ENCODE measurements around the gene PPM1F. TPM values are rescaled to one million over a fixed set of nuclear protein-coding genes. Genes with fewer than 3 reads are reported as not detected.

PPM1F gene
- total RNA-seq, 4 donors from 2014 or later = 13.8 to 28.9 (median 21.0) TPM

GRCh38 chr22:21995660-21996059 lies 43.0 kb upstream of the PPM1F start:
- no peak for TF ChIP-seq CTCF (IDR thresholded peaks at IDR 0.05)
- no peak for TF ChIP-seq POLR2A (IDR thresholded peaks at IDR 0.05)
- no peak overlapping the region for H3K27ac ChIP-seq
- no peaks in the 10 kb centered on the region for H3K36me3 ChIP-seq
- H3K9me3 ChIP-seq = no peaks in the 10 kb centered on the region
- H3K4me3 ChIP-seq = no peak overlapping the region
- H3K27me3 ChIP-seq = no peaks in the 10 kb centered on the region
- no peaks in the 10 kb centered on the region for H3K4me1 ChIP-seq
- DNase-seq = no peak

- Histone ChIP-seq H3K9me3 (no peaks in the 10 kb centered on the region), H3K27me3 (no peaks in the 10 kb centered on the region), H3K4me3 (no peak overlapping the region), H3K4me1 (no peaks in the 10 kb centered on the region), H3K36me3 (no peaks in the 10 kb centered on the region), H3K27ac (no peak overlapping the region)
- DNase-seq = no peak
- TF ChIP-seq CTCF (IDR thresholded peaks at IDR 0.05) (no peak), POLR2A (IDR thresholded peaks at IDR 0.05) (no peak)
Observed at GRCh38 chr22:21994881-21995444, 42.3 kb upstream of the PPM1F start.

GRCh38 chr22:21992593-21993237 lies 40.1 kb upstream of the PPM1F start:
- DNase-seq = no peak
- TF ChIP-seq CTCF (IDR thresholded peaks at IDR 0.05) (no peak), POLR2A (IDR thresholded peaks at IDR 0.05) (no peak)

DNA sequence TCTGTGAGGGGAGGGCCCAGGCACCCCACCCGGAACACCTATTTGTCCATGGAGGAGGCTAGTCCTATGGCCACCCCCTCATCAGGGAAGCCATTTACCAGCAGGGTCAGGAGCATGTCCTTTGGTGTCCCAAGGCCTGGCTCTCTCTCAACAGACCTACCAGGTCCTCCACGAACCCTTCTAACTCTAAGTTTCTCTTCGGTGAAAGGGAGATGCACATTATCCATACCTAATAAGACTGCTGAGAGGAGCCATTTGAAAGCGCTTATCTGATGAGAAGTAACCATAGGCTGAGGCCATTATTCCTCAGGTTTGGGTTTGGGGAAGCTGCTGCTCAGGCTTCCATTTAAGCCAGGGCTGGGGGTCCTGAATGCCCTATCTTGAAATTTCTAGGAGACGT lies 39.1 kb upstream of the PPM1F start:
- no peaks in the 10 kb centered on the region for H3K27me3 ChIP-seq
- no peaks in the 10 kb centered on the region for H3K9me3 ChIP-seq
- no peak overlapping the region for H3K4me3 ChIP-seq
- no peaks in the 10 kb centered on the region for H3K4me1 ChIP-seq
- H3K36me3 ChIP-seq = no peaks in the 10 kb centered on the region
- no peak overlapping the region for H3K27ac ChIP-seq
- TF ChIP-seq POLR2A (IDR thresholded peaks at IDR 0.05) (no peak), CTCF (IDR thresholded peaks at IDR 0.05) (no peak)
- no peak for DNase-seq

More at GRCh38 chr22:21992593-21993237, 40.1 kb upstream of the PPM1F start:
- no peaks in the 10 kb centered on the region for H3K27me3 ChIP-seq
- H3K9me3 ChIP-seq = no peaks in the 10 kb centered on the region
- no peaks in the 10 kb centered on the region for H3K36me3 ChIP-seq
- H3K27ac ChIP-seq = no peak overlapping the region
- no peaks in the 10 kb centered on the region for H3K4me1 ChIP-seq
- H3K4me3 ChIP-seq = no peak overlapping the region

GRCh38 chr22:21991304-21991596 lies 38.6 kb upstream of the PPM1F start:
- DNase-seq = no peak
- Histone ChIP-seq H3K27ac (no peak overlapping the region), H3K36me3 (no peaks in the 10 kb centered on the region), H3K4me3 (no peak overlapping the region), H3K9me3 (no peaks in the 10 kb centered on the region), H3K27me3 (no peaks in the 10 kb centered on the region), H3K4me1 (no peaks in the 10 kb centered on the region)
- TF ChIP-seq POLR2A (IDR thresholded peaks at IDR 0.05) = no peak
- no peak for TF ChIP-seq CTCF (IDR thresholded peaks at IDR 0.05)

Data from Peyer's patch (tissue), 4 donors.